OCI-LY3 (cell line): ENCODE data around the gene CELA1.

Source experiments
- EZH2phosphoT487 ChIP-seq: fragments of 200-600 bp; shearing (Covaris generic); IDR thresholded peaks from 2 replicates; pipeline ENCODE4 v1.6.1; 2018; ENCODE audit warnings: antibody characterized with exemption, mixed run types, low read depth
- TF ChIP-seq, protein P1 (sequence below): fragments of 200-600, 300-600 bp; sonication (generic); IDR thresholded peaks from 2 replicates; pipeline ENCODE4 v1.5.1; 2014; ENCODE audit warnings: antibody characterized with exemption, low read length, low read depth

GRCh38 chr12:51382173-51382572 is 35.7 kb upstream of the CELA1 start:
- TF ChIP-seq, protein P1, sequence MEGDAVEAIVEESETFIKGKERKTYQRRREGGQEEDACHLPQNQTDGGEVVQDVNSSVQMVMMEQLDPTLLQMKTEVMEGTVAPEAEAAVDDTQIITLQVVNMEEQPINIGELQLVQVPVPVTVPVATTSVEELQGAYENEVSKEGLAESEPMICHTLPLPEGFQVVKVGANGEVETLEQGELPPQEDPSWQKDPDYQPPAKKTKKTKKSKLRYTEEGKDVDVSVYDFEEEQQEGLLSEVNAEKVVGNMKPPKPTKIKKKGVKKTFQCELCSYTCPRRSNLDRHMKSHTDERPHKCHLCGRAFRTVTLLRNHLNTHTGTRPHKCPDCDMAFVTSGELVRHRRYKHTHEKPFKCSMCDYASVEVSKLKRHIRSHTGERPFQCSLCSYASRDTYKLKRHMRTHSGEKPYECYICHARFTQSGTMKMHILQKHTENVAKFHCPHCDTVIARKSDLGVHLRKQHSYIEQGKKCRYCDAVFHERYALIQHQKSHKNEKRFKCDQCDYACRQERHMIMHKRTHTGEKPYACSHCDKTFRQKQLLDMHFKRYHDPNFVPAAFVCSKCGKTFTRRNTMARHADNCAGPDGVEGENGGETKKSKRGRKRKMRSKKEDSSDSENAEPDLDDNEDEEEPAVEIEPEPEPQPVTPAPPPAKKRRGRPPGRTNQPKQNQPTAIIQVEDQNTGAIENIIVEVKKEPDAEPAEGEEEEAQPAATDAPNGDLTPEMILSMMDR, result no peak
- no peak for TF ChIP-seq EZH2phosphoT487
